ENCODE measurements around the gene ZG16B.

DNA sequence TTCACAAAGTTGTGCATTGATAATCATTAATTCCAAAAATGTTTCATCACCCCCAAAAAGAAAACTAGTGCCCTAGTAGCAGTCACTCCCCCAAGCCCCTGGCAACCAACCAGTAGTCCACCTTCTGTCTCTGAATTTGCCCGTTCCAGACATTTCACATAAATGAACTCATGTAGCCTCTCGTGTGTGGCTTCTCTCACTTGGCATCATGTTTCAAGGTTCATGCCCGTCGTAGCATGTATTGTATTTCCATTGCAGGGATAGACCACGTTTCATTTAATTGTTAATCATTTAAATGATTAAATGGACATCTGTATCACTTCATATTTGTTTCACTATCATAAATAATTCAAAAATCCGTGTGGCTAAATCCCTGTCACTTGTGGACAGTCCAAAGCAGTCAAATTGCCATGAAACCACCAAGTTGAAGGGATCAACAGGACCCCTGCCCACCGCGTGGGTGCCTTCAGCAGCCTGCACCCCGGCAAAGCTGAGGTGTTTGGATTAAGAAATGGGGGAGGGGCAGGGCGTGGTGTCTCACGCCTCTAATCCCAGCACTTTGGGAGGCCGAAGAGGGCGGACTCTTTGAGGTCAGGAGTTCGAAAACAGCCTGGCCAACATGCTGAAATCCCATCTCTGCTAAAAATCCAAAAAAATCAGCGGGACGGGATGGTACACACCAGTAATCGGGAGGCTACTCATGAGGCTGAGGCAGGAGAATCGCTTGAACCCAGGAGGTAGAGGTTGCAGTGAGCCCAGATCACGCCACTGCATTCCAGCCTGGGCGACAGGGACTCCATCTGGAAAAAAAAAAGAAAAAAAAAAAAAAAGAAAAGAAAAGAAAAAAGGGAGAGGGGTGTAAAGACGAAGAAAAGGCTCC lies 44.2 kb downstream of the ZG16B start:
- no peak for TF ChIP-seq POLR2A (IDR thresholded peaks at IDR 0.05)
- TF ChIP-seq, protein P1, sequence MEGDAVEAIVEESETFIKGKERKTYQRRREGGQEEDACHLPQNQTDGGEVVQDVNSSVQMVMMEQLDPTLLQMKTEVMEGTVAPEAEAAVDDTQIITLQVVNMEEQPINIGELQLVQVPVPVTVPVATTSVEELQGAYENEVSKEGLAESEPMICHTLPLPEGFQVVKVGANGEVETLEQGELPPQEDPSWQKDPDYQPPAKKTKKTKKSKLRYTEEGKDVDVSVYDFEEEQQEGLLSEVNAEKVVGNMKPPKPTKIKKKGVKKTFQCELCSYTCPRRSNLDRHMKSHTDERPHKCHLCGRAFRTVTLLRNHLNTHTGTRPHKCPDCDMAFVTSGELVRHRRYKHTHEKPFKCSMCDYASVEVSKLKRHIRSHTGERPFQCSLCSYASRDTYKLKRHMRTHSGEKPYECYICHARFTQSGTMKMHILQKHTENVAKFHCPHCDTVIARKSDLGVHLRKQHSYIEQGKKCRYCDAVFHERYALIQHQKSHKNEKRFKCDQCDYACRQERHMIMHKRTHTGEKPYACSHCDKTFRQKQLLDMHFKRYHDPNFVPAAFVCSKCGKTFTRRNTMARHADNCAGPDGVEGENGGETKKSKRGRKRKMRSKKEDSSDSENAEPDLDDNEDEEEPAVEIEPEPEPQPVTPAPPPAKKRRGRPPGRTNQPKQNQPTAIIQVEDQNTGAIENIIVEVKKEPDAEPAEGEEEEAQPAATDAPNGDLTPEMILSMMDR (IDR thresholded peaks at IDR 0.05), result no peak
